Liver (tissue), 9 donors: ENCODE data around the gene ASIC4. TPM values are rescaled to one million over a fixed set of nuclear protein-coding genes. Genes with fewer than 3 reads are reported as not detected.
A peak's percentile ranks its signal among the peaks of the same experiment; 100 is the strongest.

Experiments
- DNase-seq: peaks from one replicate; pipeline ENCODE4 v3.0.0-alpha.2; 2017; ENCODE audit warnings: low spot score
- H3K27ac ChIP-seq, 2 donors: one replicate each; pipeline ENCODE4 v1.7.0; 2013; ENCODE audit warnings: inconsistent platforms in 2 of 2, low read length in 2 of 2, control low read depth in 1 of 2, low read depth in 1 of 2, mild to moderate bottlenecking in 1 of 2
- H3K27me3 ChIP-seq, 4 donors: one replicate each; pipeline versions ENCODE4 v1.6.1 to v1.7.0; 2013; ENCODE audit warnings: low read length in 3 of 4, inconsistent platforms in 1 of 4, mild to moderate bottlenecking in 1 of 4, moderate library complexity in 1 of 4; ENCODE audit not compliant: control insufficient read depth in 4 of 4, insufficient read depth in 4 of 4
- H3K36me3 ChIP-seq, 4 donors: one replicate each; pipeline versions ENCODE4 v1.6.1 to v1.7.0; 2013; ENCODE audit warnings: low read length in 3 of 4, mild to moderate bottlenecking in 3 of 4, low read depth in 1 of 4, moderate library complexity in 1 of 4; ENCODE audit not compliant: control insufficient read depth in 4 of 4, insufficient read depth in 3 of 4
- H3K4me1 ChIP-seq, 4 donors: one replicate each; pipeline versions ENCODE4 v1.6.1 to v1.7.0; 2013; ENCODE audit warnings: low read length in 3 of 4, mild to moderate bottlenecking in 3 of 4, moderate library complexity in 1 of 4; ENCODE audit not compliant: control insufficient read depth in 4 of 4, insufficient read depth in 4 of 4
- H3K4me3 ChIP-seq, 3 donors: one replicate each; pipeline versions ENCODE4 v1.6.1 to v1.7.0; 2013; ENCODE audit warnings: low read length in 3 of 3, control low read depth in 1 of 3, low read depth in 1 of 3, mild to moderate bottlenecking in 1 of 3
- H3K9ac ChIP-seq, 2 donors: one replicate each; pipeline ENCODE4 v1.7.0; 2013; ENCODE audit warnings: low read length in 2 of 2, mild to moderate bottlenecking in 2 of 2, moderate library complexity in 2 of 2, control low read depth in 1 of 2, low read depth in 1 of 2
- H3K9me3 ChIP-seq, 4 donors: one replicate each; pipeline versions ENCODE4 v1.6.1 to v1.7.0; 2013; ENCODE audit warnings: low read length in 3 of 4; ENCODE audit not compliant: control insufficient read depth in 4 of 4
- FOXA1 ChIP-seq: IDR thresholded peaks from 2 replicates; pipeline ENCODE4 v1.6.1; 2016; ENCODE audit warnings: antibody characterized with exemption
- FOXA2 ChIP-seq: IDR thresholded peaks from 2 replicates; pipeline ENCODE4 v1.6.1; 2016; ENCODE audit warnings: antibody characterized with exemption
- HNF4G ChIP-seq: IDR thresholded peaks from 2 replicates; pipeline ENCODE4 v1.6.1; 2016; ENCODE audit warnings: antibody characterized with exemption
- JUND ChIP-seq, 2 donors: IDR thresholded peaks; 2 replicates each; pipeline ENCODE4 v1.6.1; 2016; ENCODE audit warnings: antibody characterized with exemption in 2 of 2
- MAX ChIP-seq: IDR thresholded peaks from 2 replicates; pipeline ENCODE4 v1.6.1; 2016; ENCODE audit warnings: antibody characterized with exemption
- RAD21 ChIP-seq, 2 donors: IDR thresholded peaks; 2 replicates each; pipeline ENCODE4 v1.6.1; 2016; ENCODE audit warnings: antibody characterized with exemption in 2 of 2, mild to moderate bottlenecking in 2 of 2
- RXRA ChIP-seq, 2 donors: IDR thresholded peaks; 2 replicates each; pipeline ENCODE4 v1.6.1; 2017 to 2018; ENCODE audit warnings: antibody characterized with exemption in 2 of 2, mild to moderate bottlenecking in 1 of 2
- YY1 ChIP-seq: IDR thresholded peaks from 2 replicates; pipeline ENCODE4 v1.6.1; 2016; ENCODE audit warnings: antibody characterized with exemption, mild to moderate bottlenecking
- WGBS: extraction: QIAGEN DNeasy Blood & Tissue Kit; methylation state at CpG from one replicate; pipeline ENCODE4 v1.1.7; 2013; 5-methylcytosine and 5-hydroxymethylcytosine counted together
- polyA plus RNA-seq, 2 donors: library from polyadenylated mRNA; stranded (reverse) in 1 of 2; unstranded in 1 of 2; fragments of 200-250 nt in 1 of 2; fragments of >200 nt in 1 of 2; fragmentation: Nextera tagmentation in 1 of 2; extraction: Ambion mirVana in 1 of 2; gene quantifications; one replicate each; pipeline versions ENCODE4 v1.2.1 to v1.2.3, GENCODE V29; 2013 to 2015
- total RNA-seq, 2 donors: library from RNA; depleted of rRNA; stranded (reverse); fragments of >200 nt; gene quantifications; one replicate each; pipeline ENCODE4 v1.2.3, GENCODE V29; 2014
- TF ChIP-seq, protein P1 (sequence below): IDR thresholded peaks from 2 replicates; pipeline ENCODE4 v1.6.1; 2016; ENCODE audit warnings: antibody characterized with exemption
- TF ChIP-seq, protein P2 (sequence below): fragments of 150-350 bp; IDR thresholded peaks from 2 replicates; pipeline ENCODE4 v1.5.1; 2017; ENCODE audit warnings: improper control_type of control experiment, low read depth, low read length; ENCODE audit not compliant: missing input control
- TF ChIP-seq, protein P3 (sequence below): IDR thresholded peaks from 2 replicates; pipeline ENCODE4 v1.6.1; 2016; ENCODE audit warnings: antibody characterized with exemption, mild to moderate bottlenecking
- donor health status: healthy.
- donor health status: healthy.
- donor health status: healthy.
- donor health status: healthy.
- donor health status: healthy.

ASIC4 gene
- total and polyA plus RNA-seq, 4 donors = 0.08 to 1.5 TPM; not detected in 2

GRCh38 chr2:219539926-219540678 is 25.8 kb downstream of the ASIC4 start:
- Histone ChIP-seq H3K27ac (no peak overlapping the region), H3K4me3 (no peak overlapping the region), H3K9ac (no peak overlapping the region), H3K4me1 (peaks cover 14 to 25% (median 19%) of the 10 kb centered on the region in 4 donors), H3K36me3 (peaks cover 4 to 24% (median 11%) of the 10 kb centered on the region in 4 donors), H3K9me3 (no peaks in the 10 kb centered on the region), H3K27me3 (no peaks in the 10 kb centered on the region)
- WGBS = 94% methylated on average over 46 of the region's 46 CpGs
- TF ChIP-seq, protein P1, sequence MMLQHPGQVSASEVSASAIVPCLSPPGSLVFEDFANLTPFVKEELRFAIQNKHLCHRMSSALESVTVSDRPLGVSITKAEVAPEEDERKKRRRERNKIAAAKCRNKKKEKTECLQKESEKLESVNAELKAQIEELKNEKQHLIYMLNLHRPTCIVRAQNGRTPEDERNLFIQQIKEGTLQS = no peak
- no peak for TF ChIP-seq FOXA1
- no peak for TF ChIP-seq RXRA (IDR thresholded peaks at IDR 0.05)
- TF ChIP-seq HNF4G = no peak
- DNase-seq = no peak

DNA sequence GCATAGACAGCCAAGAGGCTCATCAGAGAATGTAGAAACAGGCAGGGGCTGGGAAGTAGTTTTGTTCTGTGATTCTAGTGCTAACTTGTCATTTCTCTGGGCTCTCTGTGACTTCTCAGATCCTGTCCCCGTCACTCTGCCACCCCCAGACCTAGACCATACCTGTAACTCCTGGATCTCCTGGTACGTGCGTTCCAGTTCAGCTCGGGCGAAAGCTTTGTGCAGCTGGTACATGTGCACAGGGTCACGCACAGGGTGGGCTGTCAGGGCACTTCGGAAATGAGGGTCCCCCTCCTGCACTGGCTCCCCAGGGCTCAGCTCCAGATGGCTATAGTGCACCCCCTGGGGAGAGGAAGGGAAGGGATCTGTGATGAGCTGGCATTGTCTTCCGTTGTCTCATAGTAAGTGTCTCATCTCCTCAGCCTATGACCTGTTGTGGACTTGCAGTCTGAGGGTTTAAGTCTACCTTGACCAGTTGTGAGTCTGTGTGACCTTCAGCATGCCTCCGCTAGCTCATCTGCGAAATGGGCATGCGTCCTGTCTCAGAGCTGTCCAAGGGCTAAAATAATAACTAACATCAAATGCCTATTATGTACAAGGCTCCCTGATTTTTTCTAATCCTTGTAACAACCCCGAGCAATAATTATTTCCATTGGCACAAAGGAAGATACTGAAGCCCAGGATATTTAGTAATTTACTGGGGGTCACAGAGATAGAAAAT is 26.7 kb downstream of the ASIC4 start:
- no peak overlapping the region for H3K27ac ChIP-seq
- no peak overlapping the region for H3K9ac ChIP-seq
- no peaks in the 10 kb centered on the region for H3K9me3 ChIP-seq
- H3K4me3 ChIP-seq = no peak overlapping the region
- peaks cover 14 to 25% (median 19%) of the 10 kb centered on the region in 4 donors for H3K4me1 ChIP-seq
- peaks cover 4 to 24% (median 11%) of the 10 kb centered on the region in 4 donors for H3K36me3 ChIP-seq
- WGBS = 94% methylated on average over 12 of the region's 12 CpGs
- no peak for DNase-seq
- TF ChIP-seq, protein P1 = no peak
- TF ChIP-seq RAD21 (IDR thresholded peaks at IDR 0.05) = no peak
- H3K27me3 ChIP-seq = no peaks in the 10 kb centered on the region

GRCh38 chr2:219541611-219542180 is 27.4 kb downstream of the ASIC4 start:
- 19% methylated on average over 48 of the region's 48 CpGs for WGBS
- DNase-seq = peak; percentile 88
- no peak overlapping the region for H3K27ac ChIP-seq
- H3K4me3 ChIP-seq = peak overlapping the region in 1 of 3 donors; percentile 87
- TF ChIP-seq RXRA (IDR thresholded peaks at IDR 0.05) = no peak
- no peak for TF ChIP-seq YY1
- TF ChIP-seq, protein P2, sequence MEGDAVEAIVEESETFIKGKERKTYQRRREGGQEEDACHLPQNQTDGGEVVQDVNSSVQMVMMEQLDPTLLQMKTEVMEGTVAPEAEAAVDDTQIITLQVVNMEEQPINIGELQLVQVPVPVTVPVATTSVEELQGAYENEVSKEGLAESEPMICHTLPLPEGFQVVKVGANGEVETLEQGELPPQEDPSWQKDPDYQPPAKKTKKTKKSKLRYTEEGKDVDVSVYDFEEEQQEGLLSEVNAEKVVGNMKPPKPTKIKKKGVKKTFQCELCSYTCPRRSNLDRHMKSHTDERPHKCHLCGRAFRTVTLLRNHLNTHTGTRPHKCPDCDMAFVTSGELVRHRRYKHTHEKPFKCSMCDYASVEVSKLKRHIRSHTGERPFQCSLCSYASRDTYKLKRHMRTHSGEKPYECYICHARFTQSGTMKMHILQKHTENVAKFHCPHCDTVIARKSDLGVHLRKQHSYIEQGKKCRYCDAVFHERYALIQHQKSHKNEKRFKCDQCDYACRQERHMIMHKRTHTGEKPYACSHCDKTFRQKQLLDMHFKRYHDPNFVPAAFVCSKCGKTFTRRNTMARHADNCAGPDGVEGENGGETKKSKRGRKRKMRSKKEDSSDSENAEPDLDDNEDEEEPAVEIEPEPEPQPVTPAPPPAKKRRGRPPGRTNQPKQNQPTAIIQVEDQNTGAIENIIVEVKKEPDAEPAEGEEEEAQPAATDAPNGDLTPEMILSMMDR = peak; percentile 53
- peak; percentile 60 to 75 for TF ChIP-seq RAD21 (IDR thresholded peaks at IDR 0.05)
- no peak for TF ChIP-seq JUND (IDR thresholded peaks at IDR 0.05)
- no peak for TF ChIP-seq MAX
- TF ChIP-seq, protein P3, sequence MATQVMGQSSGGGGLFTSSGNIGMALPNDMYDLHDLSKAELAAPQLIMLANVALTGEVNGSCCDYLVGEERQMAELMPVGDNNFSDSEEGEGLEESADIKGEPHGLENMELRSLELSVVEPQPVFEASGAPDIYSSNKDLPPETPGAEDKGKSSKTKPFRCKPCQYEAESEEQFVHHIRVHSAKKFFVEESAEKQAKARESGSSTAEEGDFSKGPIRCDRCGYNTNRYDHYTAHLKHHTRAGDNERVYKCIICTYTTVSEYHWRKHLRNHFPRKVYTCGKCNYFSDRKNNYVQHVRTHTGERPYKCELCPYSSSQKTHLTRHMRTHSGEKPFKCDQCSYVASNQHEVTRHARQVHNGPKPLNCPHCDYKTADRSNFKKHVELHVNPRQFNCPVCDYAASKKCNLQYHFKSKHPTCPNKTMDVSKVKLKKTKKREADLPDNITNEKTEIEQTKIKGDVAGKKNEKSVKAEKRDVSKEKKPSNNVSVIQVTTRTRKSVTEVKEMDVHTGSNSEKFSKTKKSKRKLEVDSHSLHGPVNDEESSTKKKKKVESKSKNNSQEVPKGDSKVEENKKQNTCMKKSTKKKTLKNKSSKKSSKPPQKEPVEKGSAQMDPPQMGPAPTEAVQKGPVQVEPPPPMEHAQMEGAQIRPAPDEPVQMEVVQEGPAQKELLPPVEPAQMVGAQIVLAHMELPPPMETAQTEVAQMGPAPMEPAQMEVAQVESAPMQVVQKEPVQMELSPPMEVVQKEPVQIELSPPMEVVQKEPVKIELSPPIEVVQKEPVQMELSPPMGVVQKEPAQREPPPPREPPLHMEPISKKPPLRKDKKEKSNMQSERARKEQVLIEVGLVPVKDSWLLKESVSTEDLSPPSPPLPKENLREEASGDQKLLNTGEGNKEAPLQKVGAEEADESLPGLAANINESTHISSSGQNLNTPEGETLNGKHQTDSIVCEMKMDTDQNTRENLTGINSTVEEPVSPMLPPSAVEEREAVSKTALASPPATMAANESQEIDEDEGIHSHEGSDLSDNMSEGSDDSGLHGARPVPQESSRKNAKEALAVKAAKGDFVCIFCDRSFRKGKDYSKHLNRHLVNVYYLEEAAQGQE = no peak
- TF ChIP-seq FOXA2 = no peak
- no peaks in the 10 kb centered on the region for H3K27me3 ChIP-seq
- H3K9me3 ChIP-seq = no peaks in the 10 kb centered on the region
- H3K9ac ChIP-seq = no peak overlapping the region
- H3K36me3 ChIP-seq = peaks cover 4 to 24% (median 11%) of the 10 kb centered on the region in 4 donors
- H3K4me1 ChIP-seq = peaks cover 14 to 25% (median 19%) of the 10 kb centered on the region in 4 donors
